Measurements from ENCODE around the gene XRCC2. TPM values are rescaled to one million over a fixed set of nuclear protein-coding genes. Genes with fewer than 3 reads are reported as not detected.

Gene XRCC2
- polyA plus RNA-seq, 1 donor from 2014 or later, result 0.89 TPM

DNA sequence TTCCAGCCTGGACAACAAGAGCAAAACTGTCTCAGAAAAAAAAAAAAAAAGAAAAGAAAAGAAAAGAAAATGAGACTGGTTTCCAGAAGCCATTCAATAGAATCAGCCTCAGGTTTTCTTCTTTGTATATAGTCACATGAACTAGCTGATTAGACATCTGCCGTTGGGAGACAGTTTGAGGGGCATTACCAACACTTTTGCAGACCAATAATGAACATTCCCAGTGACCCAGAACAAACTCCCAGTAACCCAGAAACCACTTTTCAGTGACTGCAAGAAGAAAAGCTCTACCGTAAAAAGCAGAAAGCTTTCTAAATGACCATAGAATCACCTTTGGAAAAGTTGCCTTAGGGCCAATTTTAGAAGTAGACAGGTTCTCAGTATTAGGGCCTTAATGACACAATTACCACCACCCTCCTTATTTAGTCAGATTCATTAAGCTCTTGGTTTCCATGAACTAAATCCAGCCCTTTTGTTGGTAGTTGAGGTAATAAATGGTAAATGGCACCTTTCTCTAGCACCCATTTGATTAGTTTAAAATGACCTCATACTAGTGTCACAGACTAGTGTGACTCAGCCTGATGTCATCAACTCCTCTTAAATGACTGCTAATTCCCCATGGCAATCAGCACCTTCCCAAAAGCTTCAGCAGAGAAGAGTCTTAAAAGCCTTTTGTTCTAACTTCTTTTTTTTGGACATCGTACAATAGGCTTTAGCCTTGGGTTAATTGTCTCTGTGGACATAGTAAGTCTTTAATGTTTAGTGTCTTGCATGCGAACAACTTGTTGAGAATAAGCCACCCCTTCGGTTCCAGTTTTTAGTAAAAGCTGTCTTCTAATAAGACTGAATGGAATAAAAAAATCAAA, 33.6 kb upstream of the XRCC2 start:
- Histone ChIP-seq H3K36me3 (ENCODE audit: insufficient read depth, low read length) (no peaks in the 10 kb centered on the region), H4K20me1 (ENCODE audit: insufficient read depth) (no peaks in the 10 kb centered on the region), H3K79me2 (replicated peaks; ENCODE audit: insufficient read depth, low read length) (no peaks in the 10 kb centered on the region), H3K4me3 (ENCODE audit: low read length) (no peak overlapping the region), H3F3A (ENCODE audit: insufficient read depth, low read length, poor library complexity, severe bottlenecking) (no peaks in the 10 kb centered on the region), H3K4me2 (ENCODE audit: low read length) (no peak overlapping the region), H2AFZ (ENCODE audit: low read depth, low read length) (no peak overlapping the region), H3K9me2 (ENCODE audit: insufficient read depth, low read length) (no peaks in the 10 kb centered on the region), H3K9me3 (ENCODE audit: low read length) (no peaks in the 10 kb centered on the region), H3K27ac (ENCODE audit: low read length) (no peak overlapping the region), H3K27me3 (ENCODE audit: insufficient read depth, low read depth, low read length) (no peaks in the 10 kb centered on the region), H3K9ac (ENCODE audit: low read length) (no peak overlapping the region)
- TF ChIP-seq SMC3 (conservative IDR thresholded peaks at IDR 0.05; ENCODE audit: poor library complexity), result no peak

DNA sequence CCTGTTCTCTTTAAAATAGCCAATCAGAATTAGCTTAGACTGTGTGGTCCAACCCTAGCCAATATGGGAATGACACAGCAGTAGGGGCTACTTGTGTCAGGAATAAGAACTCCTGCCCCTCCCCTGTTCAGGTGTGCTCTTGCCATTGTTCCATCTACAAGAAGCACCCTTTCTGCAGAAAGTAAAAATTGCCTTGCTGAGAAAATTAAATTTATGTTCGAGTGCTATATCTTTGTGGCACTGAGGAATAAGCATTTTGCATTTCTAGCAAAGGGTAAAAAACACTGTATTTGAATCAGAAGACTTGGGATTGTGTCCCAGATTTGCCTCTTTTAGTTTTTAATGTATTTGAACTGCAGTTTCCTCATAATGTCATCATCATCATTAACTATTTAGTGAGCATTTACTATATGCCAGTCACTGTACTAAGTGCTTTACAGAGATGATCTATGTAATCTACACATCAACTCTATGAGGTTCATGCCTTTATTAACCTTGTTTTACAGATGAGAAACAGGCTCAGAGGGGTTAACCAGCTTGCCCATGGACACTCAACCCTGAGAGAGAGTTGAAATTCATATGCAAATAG, 28.9 kb upstream of the XRCC2 start:
- no peaks in the 10 kb centered on the region for H3K27me3 ChIP-seq (ENCODE audit: insufficient read depth, low read depth, low read length)
- H3K27ac ChIP-seq (ENCODE audit: low read length), result no peak overlapping the region
- no peaks in the 10 kb centered on the region for H3F3A ChIP-seq (ENCODE audit: insufficient read depth, low read length, poor library complexity, severe bottlenecking)
- no peaks in the 10 kb centered on the region for H3K36me3 ChIP-seq (ENCODE audit: insufficient read depth, low read length)
- H3K9me3 ChIP-seq (ENCODE audit: low read length), result no peaks in the 10 kb centered on the region
- TF ChIP-seq SMC3 (conservative IDR thresholded peaks at IDR 0.05; ENCODE audit: poor library complexity) (no peak), EZH2 (IDR thresholded peaks at IDR 0.05; ENCODE audit: borderline replicate concordance, insufficient read depth, low read length, poor library complexity, severe bottlenecking) (no peak), TAF1 (IDR thresholded peaks at IDR 0.05; ENCODE audit: low read depth) (no peak)
- TF ChIP-seq, protein P1, sequence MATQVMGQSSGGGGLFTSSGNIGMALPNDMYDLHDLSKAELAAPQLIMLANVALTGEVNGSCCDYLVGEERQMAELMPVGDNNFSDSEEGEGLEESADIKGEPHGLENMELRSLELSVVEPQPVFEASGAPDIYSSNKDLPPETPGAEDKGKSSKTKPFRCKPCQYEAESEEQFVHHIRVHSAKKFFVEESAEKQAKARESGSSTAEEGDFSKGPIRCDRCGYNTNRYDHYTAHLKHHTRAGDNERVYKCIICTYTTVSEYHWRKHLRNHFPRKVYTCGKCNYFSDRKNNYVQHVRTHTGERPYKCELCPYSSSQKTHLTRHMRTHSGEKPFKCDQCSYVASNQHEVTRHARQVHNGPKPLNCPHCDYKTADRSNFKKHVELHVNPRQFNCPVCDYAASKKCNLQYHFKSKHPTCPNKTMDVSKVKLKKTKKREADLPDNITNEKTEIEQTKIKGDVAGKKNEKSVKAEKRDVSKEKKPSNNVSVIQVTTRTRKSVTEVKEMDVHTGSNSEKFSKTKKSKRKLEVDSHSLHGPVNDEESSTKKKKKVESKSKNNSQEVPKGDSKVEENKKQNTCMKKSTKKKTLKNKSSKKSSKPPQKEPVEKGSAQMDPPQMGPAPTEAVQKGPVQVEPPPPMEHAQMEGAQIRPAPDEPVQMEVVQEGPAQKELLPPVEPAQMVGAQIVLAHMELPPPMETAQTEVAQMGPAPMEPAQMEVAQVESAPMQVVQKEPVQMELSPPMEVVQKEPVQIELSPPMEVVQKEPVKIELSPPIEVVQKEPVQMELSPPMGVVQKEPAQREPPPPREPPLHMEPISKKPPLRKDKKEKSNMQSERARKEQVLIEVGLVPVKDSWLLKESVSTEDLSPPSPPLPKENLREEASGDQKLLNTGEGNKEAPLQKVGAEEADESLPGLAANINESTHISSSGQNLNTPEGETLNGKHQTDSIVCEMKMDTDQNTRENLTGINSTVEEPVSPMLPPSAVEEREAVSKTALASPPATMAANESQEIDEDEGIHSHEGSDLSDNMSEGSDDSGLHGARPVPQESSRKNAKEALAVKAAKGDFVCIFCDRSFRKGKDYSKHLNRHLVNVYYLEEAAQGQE (IDR thresholded peaks at IDR 0.05; ENCODE audit: borderline replicate concordance), result no peak
- H3K79me2 ChIP-seq (replicated peaks; ENCODE audit: insufficient read depth, low read length), result no peaks in the 10 kb centered on the region
- H3K4me3 ChIP-seq (ENCODE audit: low read length), result no peak overlapping the region
- H2AFZ ChIP-seq (ENCODE audit: low read depth, low read length), result no peak overlapping the region
- H3K4me2 ChIP-seq (ENCODE audit: low read length), result no peak overlapping the region
- H3K9me2 ChIP-seq (ENCODE audit: insufficient read depth, low read length), result no peaks in the 10 kb centered on the region
- no peaks in the 10 kb centered on the region for H4K20me1 ChIP-seq (ENCODE audit: insufficient read depth)
- H3K9ac ChIP-seq (ENCODE audit: low read length), result no peak overlapping the region

DNA sequence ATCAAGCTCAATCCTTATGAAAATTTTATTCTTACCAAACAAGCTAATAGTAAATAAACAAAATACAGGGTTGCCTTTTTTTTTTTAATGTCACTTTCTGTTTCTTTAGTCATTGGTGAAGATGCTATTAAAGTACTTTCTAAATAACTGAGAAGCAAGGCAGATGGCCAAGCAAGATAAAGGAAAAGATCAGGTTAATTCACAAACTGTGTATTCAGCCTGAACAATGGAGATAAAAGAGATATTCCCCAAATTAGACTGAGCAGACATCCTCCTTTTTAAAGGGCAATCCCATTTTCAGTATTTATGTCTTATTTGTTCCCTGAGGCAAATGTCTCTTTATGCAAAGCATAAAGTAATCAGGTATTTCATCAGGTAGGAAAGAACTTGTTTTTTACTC, 23.1 kb upstream of the XRCC2 start:
- Histone ChIP-seq H3K4me2 (ENCODE audit: low read length) (no peak overlapping the region), H3K36me3 (ENCODE audit: insufficient read depth, low read length) (no peaks in the 10 kb centered on the region), H3F3A (ENCODE audit: insufficient read depth, low read length, poor library complexity, severe bottlenecking) (no peaks in the 10 kb centered on the region), H3K4me3 (ENCODE audit: low read length) (no peak overlapping the region), H3K27ac (ENCODE audit: low read length) (no peak overlapping the region), H3K27me3 (ENCODE audit: insufficient read depth, low read depth, low read length) (no peaks in the 10 kb centered on the region), H3K9me2 (ENCODE audit: insufficient read depth, low read length) (no peaks in the 10 kb centered on the region), H3K9me3 (ENCODE audit: low read length) (no peaks in the 10 kb centered on the region), H2AFZ (ENCODE audit: low read depth, low read length) (no peak overlapping the region), H3K9ac (ENCODE audit: low read length) (no peak overlapping the region), H3K79me2 (replicated peaks; ENCODE audit: insufficient read depth, low read length) (no peaks in the 10 kb centered on the region), H4K20me1 (ENCODE audit: insufficient read depth) (no peaks in the 10 kb centered on the region)
- TF ChIP-seq EZH2 (IDR thresholded peaks at IDR 0.05; ENCODE audit: borderline replicate concordance, insufficient read depth, low read length, poor library complexity, severe bottlenecking) (no peak), RAD21 (conservative IDR thresholded peaks at IDR 0.05) (no peak), EP300 (conservative IDR thresholded peaks at IDR 0.05; ENCODE audit: poor library complexity, severe bottlenecking) (no peak), TAF1 (IDR thresholded peaks at IDR 0.05; ENCODE audit: low read depth) (no peak), SMC3 (conservative IDR thresholded peaks at IDR 0.05; ENCODE audit: poor library complexity) (no peak), MXI1 (conservative IDR thresholded peaks at IDR 0.05; ENCODE audit: poor library complexity, severe bottlenecking) (no peak), POLR2AphosphoS5 (IDR thresholded peaks at IDR 0.05) (no peak)
- TF ChIP-seq, protein P2, sequence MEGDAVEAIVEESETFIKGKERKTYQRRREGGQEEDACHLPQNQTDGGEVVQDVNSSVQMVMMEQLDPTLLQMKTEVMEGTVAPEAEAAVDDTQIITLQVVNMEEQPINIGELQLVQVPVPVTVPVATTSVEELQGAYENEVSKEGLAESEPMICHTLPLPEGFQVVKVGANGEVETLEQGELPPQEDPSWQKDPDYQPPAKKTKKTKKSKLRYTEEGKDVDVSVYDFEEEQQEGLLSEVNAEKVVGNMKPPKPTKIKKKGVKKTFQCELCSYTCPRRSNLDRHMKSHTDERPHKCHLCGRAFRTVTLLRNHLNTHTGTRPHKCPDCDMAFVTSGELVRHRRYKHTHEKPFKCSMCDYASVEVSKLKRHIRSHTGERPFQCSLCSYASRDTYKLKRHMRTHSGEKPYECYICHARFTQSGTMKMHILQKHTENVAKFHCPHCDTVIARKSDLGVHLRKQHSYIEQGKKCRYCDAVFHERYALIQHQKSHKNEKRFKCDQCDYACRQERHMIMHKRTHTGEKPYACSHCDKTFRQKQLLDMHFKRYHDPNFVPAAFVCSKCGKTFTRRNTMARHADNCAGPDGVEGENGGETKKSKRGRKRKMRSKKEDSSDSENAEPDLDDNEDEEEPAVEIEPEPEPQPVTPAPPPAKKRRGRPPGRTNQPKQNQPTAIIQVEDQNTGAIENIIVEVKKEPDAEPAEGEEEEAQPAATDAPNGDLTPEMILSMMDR (IDR thresholded peaks at IDR 0.05; ENCODE audit: poor library complexity, severe bottlenecking), result no peak
- TF ChIP-seq, protein P1 (IDR thresholded peaks at IDR 0.05; ENCODE audit: borderline replicate concordance), result no peak

All from neural cell (in vitro differentiated cells).